Activated naive CD8-positive, alpha-beta T cell treated with anti-CD3 and anti-CD28 coated beads, Interleukin-2, amount 10 ng/mL, durations not matched to agents 7 days and 5 days (primary cell): Measurements from ENCODE around the gene NUDT3. TPM values are rescaled to one million over a fixed set of nuclear protein-coding genes. Genes with fewer than 3 reads are reported as not detected.
"Not testable (repeated sequence)": the region's sequence is repeated elsewhere in the genome, so short reads cannot be mapped to it uniquely, and the experiment has no call there.

Experiments used
- ATAC-seq: fragments of 150-1000 bp; cut with Tn5 transposase; one replicate; pipeline ENCODE4 v1.10.0; 2021; ENCODE audit warnings: low read depth, moderate library complexity
- POLR2A ChIA-PET: fragments of 350-600 bp; sonication (Branson Sonifier 250); formaldehyde crosslinking; loops from one replicate; lab custom pipeline; 2021; ENCODE audit warnings: antibody characterized with exemption; lab: Charles Lee
- DNase-seq: peaks from one replicate; pipeline ENCODE4 v3.0.0; 2021
- H3K27ac Mint-ChIP-seq: one replicate; pipeline ENCODE4 v1.8.0; 2022; ENCODE audit warnings: mild to moderate bottlenecking, mixed read lengths
- H3K27me3 Mint-ChIP-seq: one replicate; pipeline ENCODE4 v1.8.0; 2022; ENCODE audit warnings: mild to moderate bottlenecking, moderate library complexity, mixed read lengths
- H3K36me3 Mint-ChIP-seq: one replicate; pipeline ENCODE4 v1.8.0; 2021; ENCODE audit warnings: mild to moderate bottlenecking, mixed read lengths
- H3K4me1 Mint-ChIP-seq: one replicate; pipeline ENCODE4 v1.8.0; 2021; ENCODE audit warnings: mixed read lengths
- H3K4me3 Mint-ChIP-seq: one replicate; pipeline ENCODE4 v1.8.0; 2022; ENCODE audit warnings: mild to moderate bottlenecking, moderate library complexity, mixed read lengths
- H3K9me3 Mint-ChIP-seq: one replicate; pipeline ENCODE4 v1.8.0; 2021; ENCODE audit warnings: mixed read lengths
- total RNA-seq, 2 experiments: library from RNA; stranded (reverse); gene quantifications; one replicate each; pipeline ENCODE4 v1.2.3, GENCODE V29; 2021

The NUDT3 gene
- total RNA-seq, 2 experiments from 2014 or later = 17.7 to 18.7 TPM

- POLR2A ChIA-PET = no interaction called here
- DNase-seq = no peak
- Mint-ChIP-seq H3K36me3 (no peaks in the 10 kb centered on the region), H3K27me3 (no peaks in the 10 kb centered on the region), H3K27ac (no peak overlapping the region), H3K4me3 (no peak overlapping the region), H3K4me1 (peaks cover 14% of the 10 kb centered on the region), H3K9me3 (no peaks in the 10 kb centered on the region)
- no peak for ATAC-seq
These were observed 120.2 kb downstream of the NUDT3 start for GRCh38 chr6:34272013-34272926.

- not testable (repeated sequence) for H3K36me3 Mint-ChIP-seq, H3K27me3 Mint-ChIP-seq, H3K9me3 Mint-ChIP-seq
- Mint-ChIP-seq H3K4me1 (peaks cover 13% of the 10 kb centered on the region), H3K27ac (peak overlapping the region; percentile 94), H3K4me3 (peak overlapping the region; percentile 64)
- POLR2A ChIA-PET = interaction anchor here (0.5 to 1.3 kb wide), 8 partner anchors 12 to 157 kb away, joined by 3 to 12 read pairs (median 4); partner anchors contain the start of genes HMGA1 and NUDT3
- DNase-seq (peak; percentile 36), ATAC-seq (peak; percentile 89)
These were observed 122.7 kb downstream of the NUDT3 start for GRCh38 chr6:34269658-34270341.

- POLR2A ChIA-PET = interaction anchor here (1.0 to 1.3 kb wide), 5 partner anchors 19 to 123 kb away, joined by 3 to 12 read pairs (median 7); partner anchors contain the start of genes HMGA1 and NUDT3
- Mint-ChIP-seq H3K27ac (peak overlapping the region; percentile 94), H3K4me1 (peaks cover 13% of the 10 kb centered on the region)
- H3K36me3 Mint-ChIP-seq, H3K9me3 Mint-ChIP-seq, ATAC-seq, H3K27me3 Mint-ChIP-seq, H3K4me3 Mint-ChIP-seq, DNase-seq: not testable (repeated sequence)
These were observed 123.3 kb downstream of the NUDT3 start for GRCh38 chr6:34269132-34269531.

- Mint-ChIP-seq H3K9me3 (peaks cover 6% of the 10 kb centered on the region), H3K27me3 (no peaks in the 10 kb centered on the region), H3K4me3 (no peak overlapping the region), H3K4me1 (peaks cover 7% of the 10 kb centered on the region), H3K27ac (no peak overlapping the region), H3K36me3 (peaks cover 4% of the 10 kb centered on the region)
- no peak for ATAC-seq
- POLR2A ChIA-PET = no interaction called here
- DNase-seq = no peak
These were observed 124.7 kb downstream of the NUDT3 start for GRCh38 chr6:34267746-34268145.

- H3K36me3 Mint-ChIP-seq, H3K9me3 Mint-ChIP-seq, DNase-seq, H3K4me1 Mint-ChIP-seq, ATAC-seq, H3K27ac Mint-ChIP-seq, POLR2A ChIA-PET, H3K4me3 Mint-ChIP-seq, H3K27me3 Mint-ChIP-seq: not testable (repeated sequence)
These were observed 129.0 kb downstream of the NUDT3 start for GRCh38 chr6:34263484-34263883.

GRCh38 chr6:34260576-34261267 lies 131.7 kb downstream of the NUDT3 start:
- no peak for DNase-seq
- Mint-ChIP-seq H3K27ac (no peak overlapping the region), H3K4me1 (no peaks in the 10 kb centered on the region), H3K9me3 (peaks cover 6% of the 10 kb centered on the region), H3K27me3 (no peaks in the 10 kb centered on the region), H3K36me3 (peaks cover 4% of the 10 kb centered on the region), H3K4me3 (no peak overlapping the region)
- POLR2A ChIA-PET = no interaction called here
- no peak for ATAC-seq

- peaks cover 6% of the 10 kb centered on the region for H3K9me3 Mint-ChIP-seq
- POLR2A ChIA-PET = no interaction called here
These were observed 132.9 kb downstream of the NUDT3 start for GRCh38 chr6:34259529-34260069.

GRCh38 chr6:34252395-34252794 lies 140.1 kb downstream of the NUDT3 start:
- POLR2A ChIA-PET, H3K27ac Mint-ChIP-seq, ATAC-seq: not testable (repeated sequence)

More at GRCh38 chr6:34259529-34260069, 132.9 kb downstream of the NUDT3 start:
- no peaks in the 10 kb centered on the region for H3K27me3 Mint-ChIP-seq
- ATAC-seq (no peak), DNase-seq (no peak)
- peaks cover 4% of the 10 kb centered on the region for H3K36me3 Mint-ChIP-seq
- no peaks in the 10 kb centered on the region for H3K4me1 Mint-ChIP-seq
- H3K27ac Mint-ChIP-seq = no peak overlapping the region
- H3K4me3 Mint-ChIP-seq = no peak overlapping the region

GRCh38 chr6:34249469-34250261 lies 142.8 kb downstream of the NUDT3 start:
- Mint-ChIP-seq H3K4me3 (peak overlapping the region; percentile 98), H3K27me3 (peaks cover 7% of the 10 kb centered on the region), H3K27ac (peak overlapping the region; percentile 86), H3K4me1 (peaks cover 27% of the 10 kb centered on the region), H3K9me3 (no peaks in the 10 kb centered on the region), H3K36me3 (peaks cover 5% of the 10 kb centered on the region)
- ATAC-seq (peak; percentile 48), DNase-seq (no peak)
- POLR2A ChIA-PET = interaction anchor here (0.6 to 4.1 kb wide), 14 partner anchors 13 to 507 kb away, joined by 3 to 42 read pairs (median 4); partner anchors contain the start of genes HMGA1, NUDT3 and SNRPC

More at GRCh38 chr6:34252395-34252794, 140.1 kb downstream of the NUDT3 start:
- not testable (repeated sequence) for H3K27me3 Mint-ChIP-seq, H3K9me3 Mint-ChIP-seq, DNase-seq, H3K4me3 Mint-ChIP-seq, H3K36me3 Mint-ChIP-seq
- H3K4me1 Mint-ChIP-seq = peaks cover 20% of the 10 kb centered on the region

GRCh38 chr6:34248727-34249468 lies 143.6 kb downstream of the NUDT3 start, which contains the start of gene SMIM29:
SMIM29 (minus strand) TSS chr6:34249006; CDS start chr6:34247791, 1,215 bp downstream.
- Mint-ChIP-seq H3K9me3 (no peaks in the 10 kb centered on the region), H3K4me1 (peaks cover 27% of the 10 kb centered on the region), H3K4me3 (peak within 1 kb of the TSS; percentile 98), H3K36me3 (peaks cover 5% of the 10 kb centered on the region), H3K27me3 (peaks cover 7% of the 10 kb centered on the region), H3K27ac (peak within 1 kb of the TSS; percentile 97)
- DNase-seq (peak; percentile 99), ATAC-seq (peak; percentile 89)
- POLR2A ChIA-PET = interaction anchor here (0.6 to 4.1 kb wide), 15 partner anchors 12 to 508 kb away, joined by 3 to 42 read pairs (median 4); partner anchors contain the start of genes HMGA1, NUDT3 and SNRPC

- Mint-ChIP-seq H3K4me3 (peak overlapping the region; percentile 98), H3K9me3 (no peaks in the 10 kb centered on the region), H3K27me3 (peaks cover 7% of the 10 kb centered on the region), H3K27ac (peak overlapping the region; percentile 97), H3K36me3 (peaks cover 7% of the 10 kb centered on the region), H3K4me1 (peaks cover 32% of the 10 kb centered on the region)
- DNase-seq = peak; percentile 65
- POLR2A ChIA-PET = interaction anchor here (0.6 to 4.1 kb wide), 9 partner anchors 11 to 1949 kb away, joined by 3 to 42 read pairs (median 11); partner anchors contain the start of genes HMGA1 and NUDT3
- ATAC-seq = peak; percentile 5
These were observed 144.2 kb downstream of the NUDT3 start for GRCh38 chr6:34248198-34248726.
